H9 (cell line): Measurements from ENCODE around the gene RPL37A. TPM values are rescaled to one million over a fixed set of nuclear protein-coding genes. Genes with fewer than 3 reads are reported as not detected.

Source experiments
- DNase-seq: peaks from one replicate; pipeline ENCODE4 v3.0.0-alpha.2; 2017
- H2AFZ ChIP-seq: one replicate; pipeline ENCODE4 v1.6.1; 2013; ENCODE audit warnings: mild to moderate bottlenecking, low read length, control low read depth, moderate library complexity
- H2AK5ac ChIP-seq: 2 replicates; pipeline ENCODE4 v1.6.1; 2013; ENCODE audit warnings: low read length, control low read depth, mixed read lengths; ENCODE audit not compliant: insufficient read length
- H2BK120ac ChIP-seq: one replicate; pipeline ENCODE4 v1.6.1; 2013; ENCODE audit warnings: low read depth, mild to moderate bottlenecking, low read length, control low read depth, inconsistent platforms; ENCODE audit not compliant: poor library complexity, severe bottlenecking
- H2BK12ac ChIP-seq: 2 replicates; pipeline ENCODE4 v1.6.1; 2013; ENCODE audit warnings: low read length, control low read depth, mixed read lengths, low read depth; ENCODE audit not compliant: insufficient read length
- H2BK15ac ChIP-seq: 2 replicates; pipeline ENCODE4 v1.6.1; 2013; ENCODE audit warnings: low read depth, low read length, control low read depth
- H2BK20ac ChIP-seq: one replicate; pipeline ENCODE4 v1.6.1; 2013; ENCODE audit warnings: low read depth, mild to moderate bottlenecking, low read length, control low read depth, inconsistent platforms; ENCODE audit not compliant: poor library complexity, severe bottlenecking
- H2BK5ac ChIP-seq: 2 replicates; pipeline ENCODE4 v1.6.1; 2013; ENCODE audit warnings: low read length, control low read depth, mixed read lengths; ENCODE audit not compliant: insufficient read length
- H3K14ac ChIP-seq: 2 replicates; pipeline ENCODE4 v1.6.1; 2013; ENCODE audit warnings: low read length, control low read depth; ENCODE audit not compliant: insufficient read depth
- H3K18ac ChIP-seq: 2 replicates; pipeline ENCODE4 v1.6.1; 2013; ENCODE audit warnings: low read depth, mild to moderate bottlenecking, mixed read lengths, low read length, control low read depth; ENCODE audit not compliant: insufficient read length
- H3K23ac ChIP-seq: 2 replicates; pipeline ENCODE4 v1.6.1; 2013; ENCODE audit warnings: low read length, control low read depth, mixed read lengths, low read depth; ENCODE audit not compliant: insufficient read length
- H3K23me2 ChIP-seq: 2 replicates; pipeline ENCODE4 v1.6.1; 2013; ENCODE audit warnings: low read depth, mild to moderate bottlenecking, mixed read lengths, low read length, control low read depth; ENCODE audit not compliant: insufficient read length, poor library complexity, severe bottlenecking
- H3K27ac ChIP-seq: 2 replicates; pipeline ENCODE4 v1.5.1; 2013; ENCODE audit warnings: low read length, control low read depth, mixed read lengths, low read depth; ENCODE audit not compliant: insufficient read length
- H3K27me3 ChIP-seq: 2 replicates; pipeline ENCODE4 v1.6.1; 2013; ENCODE audit warnings: low read length, control low read depth, inconsistent platforms; ENCODE audit not compliant: insufficient read depth
- H3K4ac ChIP-seq: 2 replicates; pipeline ENCODE4 v1.6.1; 2013; ENCODE audit warnings: low read depth, mild to moderate bottlenecking, control low read depth, inconsistent platforms, low read length, moderate library complexity
- H3K4me1 ChIP-seq: 2 replicates; pipeline ENCODE4 v1.6.1; 2013; ENCODE audit warnings: low read length, control low read depth, inconsistent platforms; ENCODE audit not compliant: insufficient read depth
- H3K4me2 ChIP-seq: 2 replicates; pipeline ENCODE4 v1.6.1; 2013; ENCODE audit warnings: low read length, control low read depth, mixed read lengths; ENCODE audit not compliant: insufficient read length, insufficient read depth
- H3K56ac ChIP-seq: 2 replicates; pipeline ENCODE4 v1.6.1; 2013; ENCODE audit warnings: low read depth, mild to moderate bottlenecking, mixed read lengths, low read length, control low read depth; ENCODE audit not compliant: insufficient read length
- H3K79me1 ChIP-seq: 2 replicates; pipeline ENCODE4 v1.6.1; 2013; ENCODE audit warnings: low read depth, mild to moderate bottlenecking, moderate library complexity, low read length, control low read depth, inconsistent platforms; ENCODE audit not compliant: insufficient read depth, poor library complexity, severe bottlenecking
- H3K79me2 ChIP-seq: 2 replicates; pipeline ENCODE4 v1.6.1; 2013; ENCODE audit warnings: low read length, control low read depth, inconsistent platforms; ENCODE audit not compliant: insufficient read depth
- H3K9ac ChIP-seq: 2 replicates; pipeline ENCODE4 v1.6.1; 2013; ENCODE audit warnings: low read length, control low read depth, mixed read lengths; ENCODE audit not compliant: insufficient read length; ENCODE audit errors: extremely low read depth
- H3K9me3 ChIP-seq: one replicate; pipeline ENCODE4 v1.6.1; 2013; ENCODE audit warnings: low read depth, low read length, inconsistent platforms; ENCODE audit not compliant: control insufficient read depth
- H3T11ph ChIP-seq: one replicate; pipeline ENCODE4 v1.6.1; 2013; ENCODE audit warnings: mild to moderate bottlenecking, low read length, control low read depth, inconsistent platforms
- H4K20me1 ChIP-seq: one replicate; pipeline ENCODE4 v1.6.1; 2013; ENCODE audit not compliant: control insufficient read depth, insufficient read length, insufficient read depth
- H4K5ac ChIP-seq: 2 replicates; pipeline ENCODE4 v1.6.1; 2013; ENCODE audit warnings: low read depth, mild to moderate bottlenecking, mixed read lengths, low read length, control low read depth; ENCODE audit not compliant: insufficient read length
- H4K8ac ChIP-seq: replicated peaks from 2 replicates; pipeline ENCODE4 v1.6.1; 2013; ENCODE audit warnings: low read length, control low read depth, mixed read lengths, low read depth; ENCODE audit not compliant: insufficient read length
- H4K91ac ChIP-seq: 2 replicates; pipeline ENCODE4 v1.6.1; 2013; ENCODE audit warnings: low read depth, mild to moderate bottlenecking, moderate library complexity, mixed read lengths, low read length, control low read depth; ENCODE audit not compliant: insufficient read length
- H3K27ac Mint-ChIP-seq, 3 experiments: 2 replicates in 2 of 3; 3 replicates in 1 of 3; pipeline ENCODE4 v1.8.0; 2020 to 2021; ENCODE audit warnings: mixed read lengths in 3 of 3, mild to moderate bottlenecking in 1 of 3, moderate library complexity in 1 of 3
- H3K27me3 Mint-ChIP-seq: 2 replicates; pipeline ENCODE4 v1.8.0; 2021; ENCODE audit warnings: low read depth, mild to moderate bottlenecking, moderate library complexity, mixed read lengths
- H3K36me3 Mint-ChIP-seq, 3 experiments: 2 replicates in 2 of 3; 3 replicates in 1 of 3; pipeline ENCODE4 v1.8.0; 2020 to 2021; ENCODE audit warnings: low read depth in 3 of 3, mixed read lengths in 3 of 3; ENCODE audit not compliant: insufficient read depth in 1 of 3
- H3K4me1 Mint-ChIP-seq, 2 experiments: 2 replicates each; pipeline ENCODE4 v1.8.0; 2020; ENCODE audit warnings: mixed read lengths in 2 of 2
- H3K4me3 Mint-ChIP-seq, 2 experiments: 2 replicates in 1 of 2; 3 replicates in 1 of 2; pipeline ENCODE4 v1.8.0; 2020 to 2021; ENCODE audit warnings: mild to moderate bottlenecking in 2 of 2, mixed read lengths in 2 of 2, moderate library complexity in 1 of 2
- H3K9me3 Mint-ChIP-seq, 2 experiments: 2 replicates in 1 of 2; 3 replicates in 1 of 2; pipeline ENCODE4 v1.8.0; 2020; ENCODE audit warnings: mild to moderate bottlenecking in 2 of 2, mixed read lengths in 2 of 2, moderate library complexity in 1 of 2
- WGBS: extraction: QIAGEN DNeasy Blood & Tissue Kit; methylation state at CpG from one replicate; pipeline ENCODE4 v1.1.7; 2013; ENCODE audit warnings: missing lambda C conversion rate, low lambda C conversion rate, mixed read lengths; ENCODE audit not compliant: insufficient read length; ENCODE audit errors: extremely low coverage; 5-methylcytosine and 5-hydroxymethylcytosine counted together
- total RNA-seq: library from RNA; stranded (reverse); gene quantifications from 2 replicates; pipeline ENCODE4 v1.2.1, GENCODE V29; 2021
- TF ChIP-seq, protein P1 (sequence below): fragments of 200-600 bp; sonication (generic); conservative IDR thresholded peaks from 3 replicates; pipeline ENCODE4 v1.8.0; 2021; ENCODE audit warnings: antibody characterized with exemption, mild to moderate bottlenecking

RPL37A gene
- total RNA-seq, 1 experiment from 2014 or later, result 3,769 TPM

DNA sequence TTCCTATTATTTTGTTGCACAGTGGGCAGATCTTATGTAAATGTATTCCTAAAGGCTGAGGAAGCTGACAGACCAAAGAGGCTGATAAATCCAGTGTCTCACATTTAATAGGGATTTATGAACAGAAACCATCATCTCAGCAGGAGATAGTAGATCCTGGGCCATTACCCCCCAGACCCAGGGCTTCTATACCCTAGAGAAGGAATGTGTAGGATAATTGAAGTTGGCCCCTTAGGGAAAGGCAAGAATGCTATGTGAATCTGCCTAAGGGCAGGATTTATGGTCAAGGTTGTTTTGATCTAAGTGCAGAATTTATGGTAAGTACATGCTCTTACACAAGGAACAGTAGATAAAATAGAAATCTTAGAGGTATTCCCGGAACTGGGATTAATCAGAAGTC, 29.0 kb downstream of the RPL37A start:
- Histone ChIP-seq H3K23me2 (no peaks in the 10 kb centered on the region), H3K27me3 (no peaks in the 10 kb centered on the region), H2AFZ (no peak overlapping the region), H2BK15ac (no peak overlapping the region), H3K23ac (no peak overlapping the region), H2BK12ac (no peak overlapping the region), H3K4me1 (no peaks in the 10 kb centered on the region; the same call in 1 of the 2 replicates), H3K79me1 (no peaks in the 10 kb centered on the region), H3K9ac (no peak overlapping the region), H3K4me2 (no peak overlapping the region), H2AK5ac (no peak overlapping the region), H4K5ac (no peak overlapping the region), H3T11ph (no peak overlapping the region), H3K56ac (no peak overlapping the region), H3K79me2 (no peaks in the 10 kb centered on the region), H2BK20ac (no peak overlapping the region), H3K27ac (no peak overlapping the region), H2BK5ac (no peak overlapping the region), H3K18ac (no peak overlapping the region), H4K20me1 (no peaks in the 10 kb centered on the region), H4K91ac (no peak overlapping the region), H4K8ac (no peak overlapping the region), H3K14ac (no peak overlapping the region), H2BK120ac (no peak overlapping the region), H3K9me3 (no peaks in the 10 kb centered on the region), H3K4ac (no peak overlapping the region)
- no CpG with 5 or more reads among the region's 1 CpG for WGBS
- TF ChIP-seq, protein P1, sequence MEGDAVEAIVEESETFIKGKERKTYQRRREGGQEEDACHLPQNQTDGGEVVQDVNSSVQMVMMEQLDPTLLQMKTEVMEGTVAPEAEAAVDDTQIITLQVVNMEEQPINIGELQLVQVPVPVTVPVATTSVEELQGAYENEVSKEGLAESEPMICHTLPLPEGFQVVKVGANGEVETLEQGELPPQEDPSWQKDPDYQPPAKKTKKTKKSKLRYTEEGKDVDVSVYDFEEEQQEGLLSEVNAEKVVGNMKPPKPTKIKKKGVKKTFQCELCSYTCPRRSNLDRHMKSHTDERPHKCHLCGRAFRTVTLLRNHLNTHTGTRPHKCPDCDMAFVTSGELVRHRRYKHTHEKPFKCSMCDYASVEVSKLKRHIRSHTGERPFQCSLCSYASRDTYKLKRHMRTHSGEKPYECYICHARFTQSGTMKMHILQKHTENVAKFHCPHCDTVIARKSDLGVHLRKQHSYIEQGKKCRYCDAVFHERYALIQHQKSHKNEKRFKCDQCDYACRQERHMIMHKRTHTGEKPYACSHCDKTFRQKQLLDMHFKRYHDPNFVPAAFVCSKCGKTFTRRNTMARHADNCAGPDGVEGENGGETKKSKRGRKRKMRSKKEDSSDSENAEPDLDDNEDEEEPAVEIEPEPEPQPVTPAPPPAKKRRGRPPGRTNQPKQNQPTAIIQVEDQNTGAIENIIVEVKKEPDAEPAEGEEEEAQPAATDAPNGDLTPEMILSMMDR, result no peak
- DNase-seq, result no peak
- H3K27me3 Mint-ChIP-seq, result no peaks in the 10 kb centered on the region
- H3K9me3 Mint-ChIP-seq, result peaks cover 0 to 7% of the 10 kb centered on the region in 2 experiments; a peak in 2 of 5 replicates
- peak overlapping the region in 1 of 3 experiments; percentile 41; a peak in 1 of 7 replicates for H3K27ac Mint-ChIP-seq
- H3K4me3 Mint-ChIP-seq, result no peak overlapping the region
- peaks cover 0 to 12% (median 6%) of the 10 kb centered on the region in 3 experiments; a peak in 5 of 7 replicates for H3K36me3 Mint-ChIP-seq
- peaks cover 4 to 15% of the 10 kb centered on the region in 2 experiments for H3K4me1 Mint-ChIP-seq
